ENCODE data around the gene AFG3L2.

The AFG3L2 gene

DNA sequence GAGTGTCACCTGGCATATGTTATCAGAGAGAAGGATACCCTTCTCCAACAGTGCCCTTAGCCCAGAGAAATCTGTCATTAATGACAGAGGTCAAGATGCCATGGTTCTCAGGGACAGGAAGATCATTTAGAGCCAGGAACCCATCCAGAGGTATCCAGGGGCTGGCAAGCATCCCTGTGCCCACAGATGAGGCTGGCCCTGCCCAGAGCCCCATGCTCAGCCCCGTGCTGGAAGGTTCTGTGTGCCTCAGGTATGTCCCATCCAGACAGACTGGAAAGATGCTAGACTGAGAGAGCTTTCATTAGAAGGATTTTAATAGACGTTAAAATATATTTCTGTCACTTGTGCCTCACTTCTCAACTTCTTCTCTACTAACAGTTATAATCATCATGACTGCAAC lies 77.2 kb downstream of the AFG3L2 start:
- no peak for DNase-seq

DNA sequence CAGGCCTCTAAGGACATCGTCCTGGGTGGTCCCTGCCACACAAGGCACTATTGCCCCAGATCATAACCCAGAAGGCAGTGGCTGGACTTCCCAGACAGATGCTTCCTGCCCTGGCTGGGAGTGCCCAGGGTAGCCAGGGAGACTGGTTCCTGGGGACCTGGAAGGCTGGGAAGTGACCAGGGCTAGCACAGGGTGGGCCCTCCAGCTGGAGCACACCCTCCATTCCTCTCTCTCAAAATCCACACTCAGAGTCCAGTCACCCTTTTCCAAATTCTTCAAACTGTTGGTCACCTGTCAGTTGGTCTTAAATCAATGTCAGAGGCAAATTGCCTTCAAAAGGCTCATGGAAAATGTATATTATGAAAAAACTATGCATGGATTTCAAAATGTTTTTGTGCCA lies 80.6 kb downstream of the AFG3L2 start:
- DNase-seq = no peak

GRCh38 chr18:12296087-12296403 lies 81.0 kb downstream of the AFG3L2 start:
- DNase-seq = no peak

GRCh38 chr18:12295389-12296086 lies 81.5 kb downstream of the AFG3L2 start:
- no peak for DNase-seq

GRCh38 chr18:12293831-12294230 lies 83.2 kb downstream of the AFG3L2 start:
- no peak for DNase-seq

- no peak for DNase-seq
Measured at GRCh38 chr18:12291690-12292089, 85.3 kb downstream of the AFG3L2 start.

DNA sequence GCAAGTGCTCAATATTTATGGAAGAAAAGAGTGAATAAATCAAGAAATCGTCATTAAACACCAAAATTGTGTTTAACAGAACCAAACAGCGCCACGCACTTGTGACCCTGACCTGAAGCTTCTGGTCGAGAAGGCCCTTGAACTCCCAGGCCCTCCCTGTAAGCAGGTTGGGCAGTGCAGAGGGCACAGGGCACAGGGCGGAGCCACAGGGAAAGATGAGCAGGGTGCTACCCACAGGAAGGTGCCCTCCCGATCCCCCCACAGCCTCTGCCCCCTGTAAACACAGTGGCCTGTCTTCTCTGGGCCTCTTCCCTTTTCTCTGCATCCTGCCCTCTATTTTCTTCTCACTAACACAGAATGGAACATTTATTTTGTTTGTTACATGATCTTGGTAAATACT lies 85.9 kb downstream of the AFG3L2 start:
- DNase-seq = no peak

- DNase-seq = no peak
Measured at GRCh38 chr18:12290086-12290485, 86.9 kb downstream of the AFG3L2 start.

DNA sequence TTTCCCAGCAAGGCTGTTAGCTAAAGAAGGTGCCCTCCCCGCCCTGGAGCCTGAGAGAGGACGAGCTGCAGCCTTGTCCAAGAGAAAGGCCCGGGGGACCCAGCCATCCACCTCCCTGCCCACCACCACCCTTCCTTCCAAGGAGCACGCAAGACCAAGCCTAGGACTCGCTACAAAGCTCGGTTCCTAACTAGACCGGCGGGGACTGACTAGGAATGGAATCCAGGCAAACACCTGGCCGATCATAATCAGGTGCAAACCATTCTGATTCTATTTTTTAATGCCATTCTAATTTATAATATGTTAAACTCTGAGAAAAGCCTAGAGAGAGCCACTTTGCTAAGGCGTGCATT lies 88.6 kb downstream of the AFG3L2 start:
- DNase-seq = no peak

DNA sequence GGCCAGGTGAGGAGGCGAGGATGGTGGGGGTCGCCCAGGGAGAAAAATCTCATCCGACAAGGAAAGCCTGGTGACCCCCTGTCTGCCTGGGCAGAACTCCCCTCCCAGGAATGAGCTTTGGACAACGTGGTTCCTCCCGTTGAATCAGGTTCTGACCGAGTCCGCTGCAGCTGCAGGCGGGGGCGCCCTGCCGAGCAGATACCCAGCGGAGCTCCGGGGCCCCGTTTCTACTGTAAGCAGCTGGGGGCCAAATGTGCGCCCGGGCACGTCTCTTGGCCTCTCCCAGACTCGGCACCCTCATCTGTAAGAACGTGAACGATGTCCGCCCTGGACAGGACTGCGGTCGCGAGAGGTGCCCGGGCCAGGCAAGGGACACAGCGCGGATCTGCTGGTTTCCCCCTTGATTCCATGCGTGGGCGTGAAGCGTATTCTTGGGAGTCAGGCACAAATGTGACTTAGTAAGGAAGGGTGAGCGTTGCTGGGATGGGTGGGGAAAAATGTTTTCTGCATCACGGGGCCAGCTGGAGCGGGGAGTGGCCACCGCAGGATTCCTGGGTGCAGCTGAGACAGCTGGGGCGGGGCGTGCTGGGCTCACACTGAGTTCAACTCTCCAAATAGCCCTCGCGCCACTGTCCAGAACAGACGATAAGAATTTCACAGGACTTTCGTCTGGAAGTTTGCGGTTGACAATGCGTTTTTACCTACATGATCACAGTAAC lies 89.2 kb downstream of the AFG3L2 start:
- no peak for DNase-seq

DNA sequence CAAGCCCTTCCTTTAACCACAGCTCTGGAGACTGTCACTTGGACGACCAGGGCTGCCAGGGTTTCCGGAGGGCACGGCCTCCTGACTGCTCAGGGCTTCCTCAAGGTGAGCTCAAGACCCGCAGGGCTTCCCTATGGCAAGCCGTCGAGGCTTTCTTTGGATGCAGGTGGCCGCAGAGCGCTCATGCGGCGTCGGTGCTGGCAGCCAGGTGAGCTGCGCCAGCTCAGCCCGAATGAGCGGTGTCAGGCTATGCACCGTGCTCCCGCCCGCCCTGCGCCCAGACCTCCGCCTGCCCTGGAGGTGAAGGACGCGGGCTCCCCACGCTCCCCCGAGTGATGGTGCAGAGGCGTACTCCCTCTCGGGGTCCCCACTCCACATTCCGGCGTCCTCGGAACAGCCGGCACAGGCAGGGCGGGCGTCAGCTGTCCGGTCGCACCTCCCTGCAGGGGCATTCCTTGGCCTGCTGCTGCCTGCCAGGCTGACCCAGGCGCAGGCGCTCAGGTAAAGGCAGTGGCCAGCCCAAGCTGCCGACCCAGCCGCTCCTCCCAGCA lies 89.8 kb downstream of the AFG3L2 start:
- no peak for DNase-seq

GRCh38 chr18:12283666-12284065 lies 93.4 kb downstream of the AFG3L2 start:
- DNase-seq = no peak

- no peak for DNase-seq
Measured at GRCh38 chr18:12283256-12283655, 93.8 kb downstream of the AFG3L2 start.

DNA sequence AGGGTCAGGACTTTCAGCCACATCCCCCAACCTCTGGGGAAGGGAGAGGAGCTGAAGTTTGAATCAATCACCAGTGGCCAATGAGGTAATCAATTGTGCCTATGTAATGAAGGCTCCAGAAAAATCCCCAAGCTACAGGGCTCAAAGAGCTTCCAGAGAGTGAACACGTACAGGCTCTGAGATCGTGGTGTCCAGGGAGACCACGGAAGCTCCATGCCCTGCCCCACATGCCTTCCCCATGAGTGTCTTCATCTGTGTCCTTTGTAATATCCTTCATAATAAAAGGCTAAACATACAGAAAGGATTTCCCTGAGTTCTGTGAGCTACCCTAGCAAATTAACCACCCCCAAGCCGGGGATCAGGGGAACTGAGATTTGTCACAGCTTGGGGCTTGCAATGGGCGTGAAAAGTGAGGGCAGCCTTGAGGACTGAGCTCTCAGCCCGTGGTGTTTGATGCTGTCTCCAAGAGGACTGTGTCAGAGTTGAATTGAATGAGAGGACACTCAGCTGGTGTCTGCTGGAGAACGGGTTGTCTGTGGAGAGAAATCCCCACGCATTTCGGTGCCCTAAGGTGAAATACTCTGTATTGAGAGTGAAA lies 94.5 kb downstream of the AFG3L2 start:
- no peak for DNase-seq

DNA sequence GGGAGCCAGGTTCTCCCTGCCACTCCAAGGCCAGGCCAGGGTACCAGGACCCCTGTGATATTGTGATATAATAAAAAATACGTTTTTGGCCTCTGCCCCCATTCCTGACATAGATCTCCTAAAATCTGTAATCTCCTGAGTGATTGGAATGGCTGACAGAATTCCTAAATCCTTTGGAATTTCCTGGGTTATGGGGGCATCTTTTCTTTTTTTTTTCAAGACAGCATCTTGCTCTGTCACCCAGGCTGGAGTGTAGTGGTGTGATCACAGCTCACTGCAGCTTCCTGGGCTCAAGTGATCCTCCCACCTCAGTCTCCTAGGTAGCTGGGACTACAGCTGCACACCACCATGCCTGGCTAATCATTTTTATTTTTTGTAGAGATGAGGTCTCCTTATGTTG lies 95.2 kb downstream of the AFG3L2 start:
- DNase-seq = no peak

GRCh38 chr18:12279781-12280531 lies 97.1 kb downstream of the AFG3L2 start:
- no peak for DNase-seq
